Fibroblast of skin of left quadriceps (primary cell): Measurements from ENCODE around the gene CARM1.
"Not testable (repeated sequence)": the region's sequence is repeated elsewhere in the genome, so short reads cannot be mapped to it uniquely, and the experiment has no call there.

Source experiments
- DNase-seq, 2 experiments: peaks; one replicate each; pipeline ENCODE4 v3.0.0-alpha.2; 2013; ENCODE audit warnings: low read depth in 2 of 2

CARM1 gene

GRCh38 chr19:10846500-10847202 is 24.7 kb upstream of the CARM1 start:
- DNase-seq: no peak

- no peak for DNase-seq
Measured at GRCh38 chr19:10848230-10848856, 23.0 kb upstream of the CARM1 start, which contains the start of gene C19orf38. Gene C19orf38 (plus strand): TSS chr19:10848415. CDS start chr19:10848509, 94 bp downstream.

- DNase-seq: no peak
Measured at GRCh38 chr19:10850631-10851030, 20.7 kb upstream of the CARM1 start.

DNA sequence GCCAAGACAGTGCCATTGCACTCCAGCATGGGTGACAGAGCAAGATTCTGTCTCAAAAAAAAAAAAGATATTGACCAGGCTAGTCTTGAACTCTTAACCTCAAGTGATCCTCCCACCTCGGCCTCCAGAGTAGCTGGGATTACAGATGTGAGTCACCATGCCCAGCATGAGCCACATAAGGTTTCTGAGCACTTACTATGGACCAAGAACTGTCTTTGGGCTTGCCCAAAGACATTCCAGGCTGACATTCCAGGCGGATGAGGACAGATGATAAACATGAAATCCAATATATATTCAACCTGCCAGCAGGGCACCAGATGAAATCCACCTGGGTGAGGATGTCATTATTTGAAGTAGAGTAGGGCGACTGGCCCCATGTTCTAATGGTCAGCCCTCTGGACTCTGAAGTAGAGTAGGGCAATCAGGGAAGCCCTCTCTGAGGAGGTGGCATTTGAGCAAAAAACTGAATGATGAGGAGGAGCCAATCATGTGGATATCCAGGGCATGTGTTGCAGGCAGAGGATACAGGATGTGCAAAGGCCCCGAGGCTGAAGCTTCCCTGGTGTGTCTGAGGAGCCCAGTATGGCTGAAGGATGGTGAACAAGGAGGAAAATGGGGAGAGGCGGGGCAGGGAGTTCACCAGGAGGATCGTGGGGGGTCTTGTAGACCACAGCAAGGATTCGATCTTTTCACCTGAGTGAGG is 19.1 kb upstream of the CARM1 start:
- DNase-seq: peak in 1 of 2 experiments; percentile 18

- DNase-seq: no peak
Measured at GRCh38 chr19:10852941-10853340, 18.4 kb upstream of the CARM1 start.

- DNase-seq: no peak
Measured at GRCh38 chr19:10854350-10855089, 16.8 kb upstream of the CARM1 start.

- DNase-seq: no peak
Measured at GRCh38 chr19:10855879-10856522, 15.4 kb upstream of the CARM1 start.

DNA sequence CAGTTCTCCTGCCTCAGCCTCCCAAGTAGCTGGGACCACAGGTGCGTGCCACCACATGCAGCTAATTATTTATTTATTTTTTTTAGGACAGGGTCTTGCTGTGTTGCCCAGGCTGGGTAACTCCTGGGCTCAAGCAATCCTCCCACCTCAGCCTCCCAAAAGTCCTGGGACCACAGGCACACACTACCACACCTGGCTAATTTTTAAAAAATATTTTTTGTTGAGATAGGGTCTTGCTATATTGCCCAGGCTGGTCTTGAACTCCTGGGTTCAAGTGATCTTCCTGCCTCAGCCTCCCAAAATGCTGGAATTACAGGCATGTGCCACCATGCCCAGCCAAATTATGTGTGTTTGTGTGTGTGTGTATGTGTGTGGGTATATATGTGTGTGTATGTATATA is 14.5 kb upstream of the CARM1 start:
- not testable (repeated sequence) for DNase-seq

DNA sequence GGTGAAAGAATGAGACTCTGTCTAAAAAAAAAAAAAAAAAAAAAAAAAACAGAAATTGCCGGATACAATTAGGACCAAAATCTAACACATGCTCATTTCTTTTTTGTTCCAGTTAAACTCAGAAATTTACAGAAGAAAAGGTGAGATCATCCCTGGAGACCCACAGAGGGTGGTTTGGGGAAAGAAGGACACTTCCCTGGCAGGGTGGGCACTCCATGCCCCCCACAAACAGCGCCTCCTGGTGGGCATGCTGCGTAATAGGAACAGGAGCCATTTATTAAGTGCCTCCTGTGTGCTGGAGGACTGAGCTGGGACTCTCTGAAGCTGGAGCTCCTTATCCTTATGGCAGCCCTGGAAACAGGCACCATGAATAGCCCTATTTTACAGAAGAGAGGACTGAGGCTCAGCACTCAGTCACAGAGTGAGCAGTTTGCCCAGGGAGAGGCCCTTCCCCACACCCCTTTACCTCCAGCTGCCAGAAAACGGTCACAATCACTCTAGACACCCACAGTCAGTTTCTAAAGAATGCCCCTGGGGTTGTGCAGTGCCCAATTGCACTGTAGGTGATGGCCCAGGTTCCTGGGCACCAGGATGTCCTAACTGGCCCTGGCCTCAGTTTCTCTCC is 13.0 kb upstream of the CARM1 start:
- no peak for DNase-seq

- DNase-seq: no peak
Measured at GRCh38 chr19:10861103-10861651, 10.2 kb upstream of the CARM1 start.

DNA sequence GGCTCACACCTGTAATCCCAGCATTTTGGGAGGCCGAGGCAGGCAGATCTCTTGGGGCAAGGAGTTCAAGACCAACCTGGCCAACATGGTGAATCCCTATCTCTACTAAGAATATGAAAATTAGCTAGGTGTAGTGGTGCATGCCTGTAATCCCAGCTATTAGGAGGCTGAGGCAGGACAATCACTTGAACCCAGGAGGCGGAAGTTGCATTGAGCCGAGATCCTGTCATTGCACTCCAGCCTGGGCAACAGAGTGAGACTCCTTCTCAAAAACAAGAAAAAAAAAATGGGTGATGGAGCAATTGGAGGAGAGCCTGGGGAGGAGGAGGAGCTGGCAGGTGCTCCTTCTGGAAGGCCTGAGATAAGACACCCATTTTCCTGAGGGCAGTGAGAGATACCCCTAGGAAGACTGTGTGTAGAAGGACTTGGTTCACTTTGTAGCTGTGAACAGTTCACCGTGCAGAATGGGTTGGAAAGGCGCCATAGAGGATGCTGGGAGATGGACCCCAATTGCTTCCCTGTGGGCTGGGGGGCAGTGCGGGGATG is 8.7 kb upstream of the CARM1 start:
- no peak for DNase-seq

GRCh38 chr19:10863107-10863717 is 8.1 kb upstream of the CARM1 start:
- DNase-seq: no peak

DNA sequence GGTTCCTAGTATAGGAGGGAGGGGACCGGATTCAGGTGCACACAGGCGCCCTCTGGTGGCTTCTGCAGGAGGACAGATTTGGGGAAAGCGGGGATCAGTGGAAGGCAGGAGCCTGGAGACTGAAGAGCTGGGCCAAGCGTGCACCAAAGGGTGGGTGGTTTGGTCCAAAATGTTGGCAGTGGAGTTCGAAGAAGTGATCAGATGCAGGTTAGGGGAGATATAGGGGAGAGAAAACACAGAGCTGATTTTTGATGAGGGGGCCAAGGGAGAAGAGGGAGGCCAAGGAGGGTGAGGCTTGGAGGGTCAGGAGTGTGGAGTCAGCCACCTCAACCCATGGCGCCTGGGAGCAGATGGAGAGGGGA is 6.8 kb upstream of the CARM1 start:
- peak; percentile 45 to 56 for DNase-seq

GRCh38 chr19:10866495-10866894 is 4.9 kb upstream of the CARM1 start:
- DNase-seq: no peak

DNA sequence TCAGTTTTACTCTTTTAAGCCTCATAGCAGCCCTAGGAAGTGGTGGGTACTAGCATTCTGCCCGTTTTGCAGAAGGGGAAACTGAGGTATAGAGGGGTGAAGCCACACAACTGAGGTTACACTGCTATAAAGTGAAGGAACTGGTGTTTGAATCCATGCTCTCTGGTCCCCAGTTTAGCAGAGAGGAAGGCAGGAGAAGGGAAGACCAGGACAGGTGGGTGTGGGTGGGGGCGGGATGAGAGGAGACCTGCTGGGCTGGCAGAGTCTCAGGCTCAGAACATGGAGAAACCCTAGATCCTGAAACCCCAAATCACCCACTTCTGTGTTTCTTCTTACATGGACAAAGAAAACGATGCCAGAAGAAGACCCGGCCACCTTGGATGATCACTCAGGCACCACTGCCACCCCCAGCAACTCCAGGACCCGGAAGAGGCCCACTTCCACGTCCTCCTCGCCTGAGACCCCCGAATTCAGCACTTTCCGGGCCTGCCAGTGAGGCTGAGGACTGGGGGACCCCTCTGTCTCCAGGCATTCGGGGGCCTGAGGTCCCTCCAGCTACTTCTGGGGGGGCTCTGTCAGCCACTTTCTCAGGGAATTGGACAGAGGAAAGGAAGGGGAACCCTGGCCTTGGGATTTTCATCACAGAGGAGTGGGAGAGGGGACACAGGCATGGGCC is 2.3 kb upstream of the CARM1 start:
- DNase-seq: no peak

DNA sequence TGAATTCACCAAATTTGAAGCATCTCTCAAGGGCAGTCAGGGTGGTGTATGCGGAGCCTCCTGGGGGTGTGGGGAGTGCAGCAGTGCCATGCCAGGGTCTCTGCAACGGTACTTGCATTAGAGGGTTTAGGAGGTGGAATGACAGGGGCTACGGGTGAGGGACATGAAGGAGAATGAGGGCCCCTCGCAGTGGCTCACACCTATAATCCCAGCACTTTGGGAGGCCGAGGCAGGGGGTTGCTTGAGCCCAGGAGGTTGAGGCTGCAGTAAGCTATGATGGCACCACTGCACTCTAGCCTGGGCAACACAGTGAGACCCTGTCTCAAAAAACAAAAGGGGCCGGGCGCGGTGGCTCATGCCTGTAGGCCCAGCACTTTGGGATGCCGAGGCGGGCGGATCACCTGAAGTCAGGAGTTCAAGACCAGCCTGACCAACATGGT is 1.5 kb upstream of the CARM1 start:
- DNase-seq: not testable (repeated sequence)

GRCh38 chr19:10870501-10870954 is 825 bp upstream of the CARM1 start:
- no peak for DNase-seq

GRCh38 chr19:10871711-10872545 is 575 bp downstream of the CARM1 start:
- DNase-seq: no peak
